HG02981 (cell line): ENCODE measurements around the gene TSC22D3.
"Not testable (repeated sequence)": the region's sequence is repeated elsewhere in the genome, so short reads cannot be mapped to it uniquely, and the experiment has no call there.

ENCODE experiments used
- ATAC-seq: cut with Tn5 transposase; IDR thresholded peaks from one replicate; pipeline ENCODE4 v1.9.1; 2021; ENCODE audit warnings: mild to moderate bottlenecking, moderate library complexity; ENCODE audit not compliant: unreplicated experiment

TSC22D3 gene

GRCh38 chrX:107684956-107685385 lies 90.6 kb downstream of the TSC22D3 start:
- peak; percentile 95 for ATAC-seq

- no peak for ATAC-seq
Measured at GRCh38 chrX:107683931-107684330, 91.7 kb downstream of the TSC22D3 start.

GRCh38 chrX:107683124-107683895 lies 92.3 kb downstream of the TSC22D3 start:
- ATAC-seq = no peak

GRCh38 chrX:107682256-107682655 lies 93.3 kb downstream of the TSC22D3 start:
- ATAC-seq = no peak

- peak; percentile 24 for ATAC-seq
Measured at GRCh38 chrX:107678957-107679740, 96.4 kb downstream of the TSC22D3 start.

GRCh38 chrX:107677909-107678308 lies 97.7 kb downstream of the TSC22D3 start:
- ATAC-seq = no peak

GRCh38 chrX:107677501-107677901 lies 98.1 kb downstream of the TSC22D3 start:
- ATAC-seq = no peak

GRCh38 chrX:107676559-107677378 lies 98.8 kb downstream of the TSC22D3 start:
- peak; percentile 25 for ATAC-seq

GRCh38 chrX:107675823-107676555 lies 99.6 kb downstream of the TSC22D3 start:
- no peak for ATAC-seq

- ATAC-seq = no peak
Measured at GRCh38 chrX:107675365-107675654, 100.3 kb downstream of the TSC22D3 start.

GRCh38 chrX:107674480-107675364 lies 100.9 kb downstream of the TSC22D3 start:
- ATAC-seq = peak; percentile 17

GRCh38 chrX:107673933-107674479 lies 101.6 kb downstream of the TSC22D3 start:
- ATAC-seq = peak; percentile 82

GRCh38 chrX:107673431-107673830 lies 102.2 kb downstream of the TSC22D3 start:
- ATAC-seq = no peak

- no peak for ATAC-seq
Measured at GRCh38 chrX:107672955-107673378, 102.6 kb downstream of the TSC22D3 start.

- ATAC-seq = not testable (repeated sequence)
Measured at GRCh38 chrX:107671256-107671655, 104.3 kb downstream of the TSC22D3 start.

- ATAC-seq = no peak
Measured at GRCh38 chrX:107669885-107670628, 105.5 kb downstream of the TSC22D3 start.

- ATAC-seq = no peak
Measured at GRCh38 chrX:107669261-107669660, 106.3 kb downstream of the TSC22D3 start.

- not testable (repeated sequence) for ATAC-seq
Measured at GRCh38 chrX:107668710-107669109, 106.9 kb downstream of the TSC22D3 start.

- no peak for ATAC-seq
Measured at GRCh38 chrX:107667426-107667825, 108.2 kb downstream of the TSC22D3 start.
